ENCODE measurements around the gene CLSTN1. TPM values are rescaled to one million over a fixed set of nuclear protein-coding genes. Genes with fewer than 3 reads are reported as not detected.

The CLSTN1 gene
- total and polyA plus RNA-seq, 2 of the 13 experiments (the other 11 are each of a cell fraction or from before 2014, with no cell fraction given) = 19.7 to 29.8 TPM

- TF ChIP-seq ZNF407 (CRISPR knock-in tag; IDR thresholded peaks at IDR 0.05; ENCODE audit: not compliant biosample characterization) = no peak
- no peak for TF ChIP-seq ZNF543 (CRISPR knock-in tag; IDR thresholded peaks at IDR 0.05)
Measured at GRCh38 chr1:9746651-9747050, 77.1 kb downstream of the CLSTN1 start (continued).

GRCh38 chr1:9746211-9746610, 77.6 kb downstream of the CLSTN1 start:
- WGBS (ENCODE audit: low lambda C conversion rate) = 96% methylated on average over 3 of the region's 3 CpGs
- DNase-seq (ENCODE audit: low spot score) = no peak
- TF ChIP-seq KAT7 (CRISPR knock-in tag; IDR thresholded peaks at IDR 0.05; ENCODE audit: borderline replicate concordance) (no peak), TOPORS (CRISPR knock-in tag; IDR thresholded peaks at IDR 0.05) (no peak), ZNF572 (CRISPR knock-in tag; IDR thresholded peaks at IDR 0.05) (no peak), TFDP2 (CRISPR knock-in tag; IDR thresholded peaks at IDR 0.05) (no peak), ZNF124 (CRISPR knock-in tag; IDR thresholded peaks at IDR 0.05) (no peak), DMAP1 (CRISPR knock-in tag; IDR thresholded peaks at IDR 0.05) (no peak), ZFP91 (CRISPR knock-in tag; IDR thresholded peaks at IDR 0.05; ENCODE audit: borderline replicate concordance) (no peak), ZNF232 (CRISPR knock-in tag; IDR thresholded peaks at IDR 0.05; ENCODE audit: borderline replicate concordance) (no peak), THAP11 (CRISPR knock-in tag; IDR thresholded peaks at IDR 0.05) (no peak), ZNF576 (CRISPR knock-in tag; IDR thresholded peaks at IDR 0.05) (no peak)

More at GRCh38 chr1:9746211-9746610, 77.6 kb downstream of the CLSTN1 start:
- no peaks in the 10 kb centered on the region for H3K79me2 ChIP-seq (ENCODE audit: insufficient read depth, low read length)
- H3K27ac ChIP-seq (ENCODE audit: extremely low read length, insufficient read depth, low read length) = no peak overlapping the region
- no peaks in the 10 kb centered on the region for H4K20me1 ChIP-seq (ENCODE audit: insufficient read depth, low read length)
- in situ Hi-C loops (cut with HindIII; ENCODE audit: extremely low pct_ligation_motif_present, low pct_unique_long_range_greater_than_20kb) = no loop called here
- H3K4me1 ChIP-seq (ENCODE audit: insufficient read depth, low read length) = no peaks in the 10 kb centered on the region
- intact Hi-C loops (cut with micrococcal nuclease; ENCODE audit: unreplicated experiment) = no loop called here
- no peaks in the 10 kb centered on the region for H3K9me3 ChIP-seq (ENCODE audit: low read length)
- no peak overlapping the region for H3K9ac ChIP-seq (ENCODE audit: insufficient read depth, low read depth, low read length)
- ChIA-PET POLR2A (no interaction called here), CTCF (ENCODE audit: low intra/inter-chr PET ratio, low total read pairs) (interaction anchor here (0.6 kb wide), 1 partner anchor 124 kb away, joined by 3 read pairs; no protein-coding TSS in a partner anchor)
- FAIRE-seq = no peak
- peaks cover 26 to 67% of the 10 kb centered on the region in 2 experiments for H3K36me3 ChIP-seq (replicated peaks in 1 of 2; ENCODE audit: control insufficient read depth in 1 of 2, insufficient read depth in 2 of 2, low read length in 2 of 2)
- H3K4me3 ChIP-seq (replicated peaks in 1 of 3; ENCODE audit: insufficient read depth in 1 of 3, low read depth in 2 of 3, low read length in 3 of 3) = no peak overlapping the region
- H3K27me3 ChIP-seq (ENCODE audit: control insufficient read depth in 1 of 2, insufficient read depth in 2 of 2, low read length in 2 of 2) = no peaks in the 10 kb centered on the region
- BruUV-seq (replicated peaks) = no TSS peak
- no peak overlapping the region for H2AFZ ChIP-seq (ENCODE audit: low read length)
- no peak for ATAC-seq
- no peak overlapping the region for H3K4me2 ChIP-seq (ENCODE audit: low read depth, low read length)

All from HepG2 (cell line).